Psoas muscle (tissue), 8 donors: ENCODE measurements around the gene CD34. TPM values are rescaled to one million over a fixed set of nuclear protein-coding genes. Genes with fewer than 3 reads are reported as not detected.

ENCODE experiments used
- ATAC-seq, 4 donors: fragments of 200-7000 bp; cut with Tn5 transposase; one replicate each; pipeline ENCODE4 v1.9.1; 2020; ENCODE audit warnings: moderate library complexity in 3 of 4, mild to moderate bottlenecking in 2 of 4
- DNase-seq, 2 donors: peaks; one replicate each; pipeline ENCODE4 v3.0.0-alpha.2; 2020
- H3K27ac ChIP-seq: fragments of 200-600 bp; one replicate; pipeline ENCODE4 v1.8.0; 2022
- H3K27me3 ChIP-seq, 3 donors: fragments of 200-600 bp in 1 of 3; one replicate each; pipeline versions ENCODE4 v1.6.1 to v1.8.0; 2013 to 2022; ENCODE audit warnings: low read length in 2 of 3, mild to moderate bottlenecking in 2 of 3, moderate library complexity in 1 of 3; ENCODE audit not compliant: insufficient read depth in 3 of 3
- H3K36me3 ChIP-seq, 2 donors: fragments of 200-600 bp in 1 of 2; one replicate each; pipeline versions ENCODE4 v1.6.1 to v1.8.0; 2013 to 2022; ENCODE audit warnings: low read depth in 1 of 2, mild to moderate bottlenecking in 1 of 2, moderate library complexity in 1 of 2; ENCODE audit not compliant: insufficient read depth in 1 of 2
- H3K4me1 ChIP-seq: fragments of 200-600 bp; one replicate; pipeline ENCODE4 v1.8.0; 2022
- H3K4me3 ChIP-seq: fragments of 200-600 bp; one replicate; pipeline ENCODE4 v1.8.0; 2022; ENCODE audit warnings: mild to moderate bottlenecking
- H3K9me3 ChIP-seq: fragments of 200-600 bp; one replicate; pipeline ENCODE4 v1.8.0; 2022
- WGBS, 3 donors: extraction: QIAGEN DNeasy Blood & Tissue Kit; methylation state at CpG; one replicate each; pipeline versions ENCODE4 v1.1.6 to v1.1.7; 2013; 5-methylcytosine and 5-hydroxymethylcytosine counted together
- intact Hi-C, 2 donors: fragments of 100-400 bp; cut with DNase I; formaldehyde crosslinking; loops; one replicate each; pipeline versions ENCODE4 v1.11.0 to v1.14.2; 2022
- polyA plus RNA-seq, 3 donors: library from polyadenylated mRNA; stranded (reverse); fragments of 200-250 nt; gene quantifications; one replicate each; pipeline ENCODE4 v1.2.3, GENCODE V29; 2013
- total RNA-seq, 4 donors: library from RNA; stranded (reverse); fragmentation: NEBNext Ultra II Directional in 2 of 4; extraction: Animal tissue kit (Norgen Biotek cat#: 25700) in 2 of 4; gene quantifications; one replicate each; pipeline versions ENCODE4 v1.2.1 to v1.2.4, GENCODE V29; 2021 to 2023
- TF ChIP-seq, protein P1 (sequence below): fragments of 200-600 bp; IDR thresholded peaks from one replicate; pipeline ENCODE4 v1.8.0; 2022; ENCODE audit warnings: antibody characterized with exemption
- donor health status: healthy with polysubstance abuse.
- donor health status: DM: no; HTN: no; CAD: no; lungs with moderate emphysema.
- donor health status: Bipolar disorder and iron deficiency.
- donor health status: healthy.
- donor health status: DM: yes; HTN: yes; CAD: no.
- donor health status: DM: no; HTN: no; CAD: no.
- donor health status: DM: no; HTN: no; CAD: no.
- donor health status: DM: yes; HTN: yes; CAD: no.

CD34 gene
- total and polyA plus RNA-seq, 7 donors, result 14.4 to 61.1 (median 21.1) TPM

DNA sequence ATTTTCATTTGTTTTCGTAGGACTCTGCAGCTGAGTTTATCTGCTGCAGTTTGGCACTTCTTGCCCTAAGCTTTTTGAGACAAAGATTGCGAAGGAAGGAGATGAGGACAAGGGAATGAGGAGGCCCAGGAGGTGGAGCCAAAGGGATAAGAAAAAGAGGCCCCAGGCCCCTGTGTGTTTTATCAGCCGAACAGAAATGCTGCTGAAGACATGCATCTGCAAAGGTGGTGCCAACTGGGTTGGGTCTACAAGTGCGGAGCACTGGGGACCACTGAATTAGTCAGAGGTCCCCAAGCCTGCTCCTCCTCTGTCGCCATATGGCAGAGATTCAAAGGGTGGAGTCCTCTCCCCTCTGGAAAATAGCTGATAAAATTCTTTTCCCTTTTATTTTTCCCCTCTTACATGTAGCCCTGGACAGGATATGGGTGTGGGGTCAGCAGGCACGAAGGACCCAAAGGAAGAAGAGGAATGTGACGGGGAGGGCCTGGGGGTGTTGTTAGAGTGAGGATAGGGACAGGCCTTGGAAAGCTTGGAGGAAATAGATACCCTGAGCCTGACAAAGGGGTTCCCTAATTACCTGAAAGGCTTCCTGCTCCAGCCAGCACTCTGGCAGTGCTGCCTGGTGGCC lies 2.7 kb downstream of the CD34 start:
- H3K9me3 ChIP-seq, result no peaks in the 10 kb centered on the region
- intact Hi-C loops, result no loop called here
- H3K4me3 ChIP-seq, result peak overlapping the region; percentile 63
- peaks cover 0 to 25% (median 0%) of the 10 kb centered on the region in 3 donors for H3K27me3 ChIP-seq
- ATAC-seq (peak in 3 of 4 donors; percentile 23 to 52 (median 28)), DNase-seq (peak; percentile 48 to 70)
- no peaks in the 10 kb centered on the region for H3K4me1 ChIP-seq
- no peaks in the 10 kb centered on the region for H3K36me3 ChIP-seq
- peak overlapping the region; percentile 46 for H3K27ac ChIP-seq
- WGBS, 3 donors, result 51 to 61% (median 52%) methylated on average over 7 of the region's 7 CpGs
- TF ChIP-seq, protein P1, sequence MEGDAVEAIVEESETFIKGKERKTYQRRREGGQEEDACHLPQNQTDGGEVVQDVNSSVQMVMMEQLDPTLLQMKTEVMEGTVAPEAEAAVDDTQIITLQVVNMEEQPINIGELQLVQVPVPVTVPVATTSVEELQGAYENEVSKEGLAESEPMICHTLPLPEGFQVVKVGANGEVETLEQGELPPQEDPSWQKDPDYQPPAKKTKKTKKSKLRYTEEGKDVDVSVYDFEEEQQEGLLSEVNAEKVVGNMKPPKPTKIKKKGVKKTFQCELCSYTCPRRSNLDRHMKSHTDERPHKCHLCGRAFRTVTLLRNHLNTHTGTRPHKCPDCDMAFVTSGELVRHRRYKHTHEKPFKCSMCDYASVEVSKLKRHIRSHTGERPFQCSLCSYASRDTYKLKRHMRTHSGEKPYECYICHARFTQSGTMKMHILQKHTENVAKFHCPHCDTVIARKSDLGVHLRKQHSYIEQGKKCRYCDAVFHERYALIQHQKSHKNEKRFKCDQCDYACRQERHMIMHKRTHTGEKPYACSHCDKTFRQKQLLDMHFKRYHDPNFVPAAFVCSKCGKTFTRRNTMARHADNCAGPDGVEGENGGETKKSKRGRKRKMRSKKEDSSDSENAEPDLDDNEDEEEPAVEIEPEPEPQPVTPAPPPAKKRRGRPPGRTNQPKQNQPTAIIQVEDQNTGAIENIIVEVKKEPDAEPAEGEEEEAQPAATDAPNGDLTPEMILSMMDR, result no peak

DNA sequence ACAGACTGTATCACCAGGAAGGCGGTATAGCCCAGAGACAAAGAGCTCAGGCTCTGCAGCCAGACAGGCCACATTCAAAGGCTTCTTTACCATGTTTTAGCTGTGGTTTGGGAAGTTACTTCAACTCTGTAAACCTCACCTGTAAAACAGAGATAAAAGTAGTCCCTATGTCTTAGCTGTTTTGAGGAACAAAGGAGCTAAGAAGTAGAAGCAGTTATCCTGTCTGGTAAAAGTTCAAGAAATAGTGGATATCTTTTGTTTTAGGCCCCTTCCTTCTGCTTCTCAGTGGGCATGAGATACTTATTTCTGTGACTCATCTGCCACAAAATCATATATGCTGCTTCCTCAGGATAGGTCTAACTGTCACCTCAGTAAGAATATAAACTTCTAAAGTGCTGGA lies 6.5 kb downstream of the CD34 start:
- WGBS, 3 donors, result 54 to 84% (median 74%) methylated on average over 1 of the region's 1 CpG
- Histone ChIP-seq H3K27ac (peak overlapping the region; percentile 27), H3K4me3 (peak overlapping the region; percentile 4), H3K27me3 (no peaks in the 10 kb centered on the region), H3K4me1 (peaks cover 3% of the 10 kb centered on the region), H3K9me3 (no peaks in the 10 kb centered on the region), H3K36me3 (no peaks in the 10 kb centered on the region)
- ATAC-seq (no peak), DNase-seq (no peak)
- intact Hi-C loops, result no loop called here
- TF ChIP-seq, protein P1, result no peak

DNA sequence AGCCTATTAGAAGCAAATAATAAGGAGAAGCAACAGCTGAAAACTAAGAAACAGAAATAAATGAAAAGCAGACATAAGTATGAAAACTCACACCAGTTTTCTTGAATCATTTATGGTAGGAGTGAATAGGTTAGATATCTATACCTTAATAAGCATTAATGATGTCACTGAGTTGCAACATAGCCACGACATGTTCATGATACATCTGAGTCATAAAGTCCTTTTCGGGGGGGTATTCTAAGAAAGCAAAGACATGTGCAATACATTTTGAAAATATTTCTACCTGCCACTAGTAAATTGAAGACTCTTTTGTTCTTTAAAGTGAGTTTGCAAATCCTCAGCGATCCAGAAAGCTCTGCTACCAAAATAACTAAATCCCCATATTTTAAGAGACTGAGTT lies 7.2 kb downstream of the CD34 start:
- no peak for DNase-seq
- intact Hi-C loops, result no loop called here
- no peak for ATAC-seq
- no peak overlapping the region for H3K4me3 ChIP-seq
- H3K27me3 ChIP-seq, result no peaks in the 10 kb centered on the region
- H3K36me3 ChIP-seq, result no peaks in the 10 kb centered on the region
- peak overlapping the region; percentile 27 for H3K27ac ChIP-seq
- WGBS, 3 donors, result 71 to 77% (median 75%) methylated on average over 3 of the region's 3 CpGs
- H3K9me3 ChIP-seq, result no peaks in the 10 kb centered on the region
- H3K4me1 ChIP-seq, result peaks cover 3% of the 10 kb centered on the region
- TF ChIP-seq, protein P1, result no peak

GRCh38 chr1:207903053-207903452 lies 7.9 kb downstream of the CD34 start:
- DNase-seq (no peak), ATAC-seq (peak in 1 of 4 donors; percentile 24)
- peaks cover 0 to 6% of the 10 kb centered on the region in 2 donors for H3K36me3 ChIP-seq
- H3K4me1 ChIP-seq, result peaks cover 3% of the 10 kb centered on the region
- TF ChIP-seq, protein P1, result no peak
- intact Hi-C loops, result no loop called here
- H3K27ac ChIP-seq, result peak overlapping the region; percentile 30
- no peak overlapping the region for H3K4me3 ChIP-seq
- no peaks in the 10 kb centered on the region for H3K9me3 ChIP-seq
- WGBS, 3 donors, result 59 to 66% (median 60%) methylated on average over 2 of the region's 2 CpGs
- H3K27me3 ChIP-seq, result no peaks in the 10 kb centered on the region

DNA sequence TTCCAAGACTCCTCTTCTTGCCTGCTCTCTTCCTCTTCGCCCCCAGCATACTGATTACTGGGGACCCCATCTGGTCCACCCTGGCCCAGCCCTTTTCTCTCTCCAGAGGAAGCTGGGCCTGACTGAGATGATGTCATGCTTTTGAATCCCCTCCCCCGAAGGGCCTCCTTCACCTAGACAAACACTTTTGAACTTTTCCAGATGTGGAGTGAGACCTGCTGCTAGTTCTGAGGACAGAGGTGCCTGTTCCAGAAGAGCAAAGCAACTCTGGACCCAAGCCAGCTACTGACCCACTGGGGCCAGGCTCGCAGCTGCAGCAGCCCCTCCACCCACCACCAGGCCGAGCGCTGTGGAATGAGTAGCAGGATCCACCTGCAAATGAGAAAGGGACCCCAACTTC lies 8.4 kb downstream of the CD34 start:
- Histone ChIP-seq H3K9me3 (no peaks in the 10 kb centered on the region), H3K27ac (no peak overlapping the region), H3K4me1 (peaks cover 3% of the 10 kb centered on the region), H3K27me3 (no peaks in the 10 kb centered on the region), H3K36me3 (peaks cover 0 to 6% of the 10 kb centered on the region in 2 donors), H3K4me3 (no peak overlapping the region)
- TF ChIP-seq, protein P1, result no peak
- 43 to 59% (median 57%) methylated on average over 5 of the region's 5 CpGs for WGBS, 3 donors
- ATAC-seq, result no peak
- intact Hi-C loops, result no loop called here
- no peak for DNase-seq
